ENCODE data around the gene ISM1. TPM values are rescaled to one million over a fixed set of nuclear protein-coding genes. Genes with fewer than 3 reads are reported as not detected.
"Not testable (repeated sequence)": the region's sequence is repeated elsewhere in the genome, so short reads cannot be mapped to it uniquely, and the experiment has no call there.

The ISM1 gene
- total RNA-seq, 1 experiment from 2014 or later = not detected

GRCh38 chr20:13220194-13220903, 725 bp upstream of the ISM1 start:
- peak; percentile 11 for DNase-seq (ENCODE audit: low spot score)
- in situ Hi-C loops (cut with HindIII; ENCODE audit: low sequenced_read_pairs) = no loop called here

GRCh38 chr20:13221313-13221672, 219 bp downstream of the ISM1 start:
- DNase-seq (ENCODE audit: low spot score) = no peak
- in situ Hi-C loops (cut with HindIII; ENCODE audit: low sequenced_read_pairs) = no loop called here

- in situ Hi-C loops (cut with HindIII; ENCODE audit: low sequenced_read_pairs) = no loop called here
- DNase-seq (ENCODE audit: low spot score) = peak; percentile 14
Observed at GRCh38 chr20:13221673-13222318, 722 bp downstream of the ISM1 start.

GRCh38 chr20:13222319-13222716, 1.2 kb downstream of the ISM1 start:
- in situ Hi-C loops (cut with HindIII; ENCODE audit: low sequenced_read_pairs) = no loop called here
- DNase-seq (ENCODE audit: low spot score) = no peak

- in situ Hi-C loops (cut with HindIII; ENCODE audit: low sequenced_read_pairs) = no loop called here
- DNase-seq (ENCODE audit: low spot score) = no peak
Observed at GRCh38 chr20:13223736-13224520, 2.9 kb downstream of the ISM1 start.

- in situ Hi-C loops (cut with HindIII; ENCODE audit: low sequenced_read_pairs) = no loop called here
Observed at GRCh38 chr20:13226367-13226766, 5.3 kb downstream of the ISM1 start.

GRCh38 chr20:13228771-13229170, 7.7 kb downstream of the ISM1 start:
- in situ Hi-C loops (cut with HindIII; ENCODE audit: low sequenced_read_pairs) = no loop called here

More at GRCh38 chr20:13226367-13226766, 5.3 kb downstream of the ISM1 start:
- no peak for DNase-seq (ENCODE audit: low spot score)

GRCh38 chr20:13229538-13229937, 8.5 kb downstream of the ISM1 start:
- no peak for DNase-seq (ENCODE audit: low spot score)
- in situ Hi-C loops (cut with HindIII; ENCODE audit: low sequenced_read_pairs) = no loop called here

More at GRCh38 chr20:13228771-13229170, 7.7 kb downstream of the ISM1 start:
- DNase-seq (ENCODE audit: low spot score) = no peak

GRCh38 chr20:13231031-13231752, 10.1 kb downstream of the ISM1 start:
- no peak for DNase-seq (ENCODE audit: low spot score)
- in situ Hi-C loops (cut with HindIII; ENCODE audit: low sequenced_read_pairs) = no loop called here

- DNase-seq (ENCODE audit: low spot score) = no peak
- in situ Hi-C loops (cut with HindIII; ENCODE audit: low sequenced_read_pairs) = no loop called here
Observed at GRCh38 chr20:13232999-13233398, 11.9 kb downstream of the ISM1 start.

- in situ Hi-C loops (cut with HindIII; ENCODE audit: low sequenced_read_pairs) = no loop called here
- no peak for DNase-seq (ENCODE audit: low spot score)
Observed at GRCh38 chr20:13234961-13235360, 13.9 kb downstream of the ISM1 start.

- in situ Hi-C loops (cut with HindIII; ENCODE audit: low sequenced_read_pairs); DNase-seq (ENCODE audit: low spot score): not testable (repeated sequence)
Observed at GRCh38 chr20:13236360-13236759, 15.3 kb downstream of the ISM1 start.

GRCh38 chr20:13236990-13237720, 16.1 kb downstream of the ISM1 start:
- in situ Hi-C loops (cut with HindIII; ENCODE audit: low sequenced_read_pairs) = no loop called here

GRCh38 chr20:13238001-13238653, 17.1 kb downstream of the ISM1 start:
- DNase-seq (ENCODE audit: low spot score) = no peak
- in situ Hi-C loops (cut with HindIII; ENCODE audit: low sequenced_read_pairs) = no loop called here

More at GRCh38 chr20:13236990-13237720, 16.1 kb downstream of the ISM1 start:
- no peak for DNase-seq (ENCODE audit: low spot score)

GRCh38 chr20:13243826-13244376, 22.8 kb downstream of the ISM1 start:
- in situ Hi-C loops (cut with HindIII; ENCODE audit: low sequenced_read_pairs) = no loop called here
- no peak for DNase-seq (ENCODE audit: low spot score)

GRCh38 chr20:13245250-13245723, 24.2 kb downstream of the ISM1 start:
- in situ Hi-C loops (cut with HindIII; ENCODE audit: low sequenced_read_pairs) = no loop called here
- DNase-seq (ENCODE audit: low spot score) = no peak

- no peak for DNase-seq (ENCODE audit: low spot score)
- in situ Hi-C loops (cut with HindIII; ENCODE audit: low sequenced_read_pairs) = no loop called here
Observed at GRCh38 chr20:13249118-13249797, 28.2 kb downstream of the ISM1 start.

All from G401 (cell line).